ENCODE results near the gene CTXN1.
"Not testable (repeated sequence)": the region's sequence is repeated elsewhere in the genome, so short reads cannot be mapped to it uniquely, and the experiment has no call there.

The CTXN1 gene

DNA sequence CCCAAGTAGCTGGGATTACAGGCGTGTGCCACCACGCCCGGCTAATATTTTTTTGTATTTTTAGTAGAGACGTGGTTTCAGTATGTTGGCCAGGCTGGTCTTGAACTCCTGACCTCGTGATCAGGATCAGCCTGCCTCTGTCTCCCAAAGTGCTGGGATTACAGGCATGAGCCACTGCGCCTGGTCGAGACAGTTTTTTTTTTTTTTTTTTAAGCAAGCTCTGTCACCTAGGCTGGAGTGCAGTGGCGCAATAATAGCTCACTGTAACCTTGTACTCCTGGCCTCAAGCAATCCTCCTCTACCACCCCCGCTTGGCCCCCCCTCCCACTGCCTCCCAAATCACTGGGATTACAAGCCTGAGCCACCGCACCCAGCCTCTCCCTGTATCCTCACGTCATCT, 28.6 kb downstream of the CTXN1 start:
- no peak for DNase-seq

DNA sequence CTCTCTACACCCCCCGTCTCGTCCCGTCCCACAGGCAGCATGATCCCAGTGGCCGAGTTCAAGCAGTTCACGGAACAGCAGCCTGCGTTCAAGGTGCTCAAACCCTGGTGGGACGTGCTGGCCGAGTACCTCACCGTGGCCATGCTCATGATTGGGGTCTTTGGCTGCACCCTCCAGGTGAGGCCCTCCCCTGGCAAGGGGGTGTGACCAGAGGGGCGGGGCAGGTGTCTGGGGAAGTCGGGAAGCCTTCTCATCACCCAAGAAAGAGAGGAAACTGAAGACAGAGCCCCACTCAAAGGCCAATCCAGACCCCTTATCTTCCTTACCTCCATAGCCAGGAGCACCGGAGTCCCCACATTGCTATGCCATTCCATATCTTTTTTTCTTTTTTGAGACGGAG, 30.4 kb downstream of the CTXN1 start:
- DNase-seq = no peak

DNA sequence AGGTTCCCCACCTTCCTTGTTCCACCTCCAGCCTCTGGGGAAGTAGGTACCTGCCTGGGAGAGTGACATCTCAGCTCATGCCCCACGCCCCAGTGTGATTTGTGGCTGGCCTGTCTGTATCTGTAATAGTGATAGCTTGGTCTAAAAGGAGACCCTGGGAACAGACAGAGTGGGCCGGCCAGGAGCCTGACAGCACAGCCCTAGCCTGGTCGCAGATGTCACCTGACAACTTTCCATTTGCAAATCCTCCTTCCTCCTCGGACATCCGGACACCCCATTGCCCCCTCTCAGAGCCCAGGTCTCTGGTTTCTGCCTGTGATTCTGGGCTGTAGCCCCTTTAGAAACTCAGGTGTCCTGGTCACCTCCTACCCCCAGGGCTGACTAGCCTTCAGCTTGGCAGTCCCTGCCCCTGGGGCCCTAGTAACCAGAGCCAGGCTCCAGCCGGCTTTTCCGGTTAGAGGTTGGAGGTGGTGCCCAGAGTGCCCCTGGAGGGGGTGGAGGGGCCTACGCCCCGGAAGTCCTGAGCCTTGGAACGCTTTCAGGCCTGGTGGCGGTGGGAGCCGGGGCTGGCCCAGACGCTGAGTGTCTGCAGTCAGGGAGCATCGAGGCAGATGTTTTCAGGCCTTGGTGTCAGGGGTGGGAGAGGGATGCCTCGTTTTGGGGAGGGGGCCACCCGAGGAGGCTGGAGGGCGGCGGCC, 31.2 kb downstream of the CTXN1 start:
- peak; percentile 44 for DNase-seq

DNA sequence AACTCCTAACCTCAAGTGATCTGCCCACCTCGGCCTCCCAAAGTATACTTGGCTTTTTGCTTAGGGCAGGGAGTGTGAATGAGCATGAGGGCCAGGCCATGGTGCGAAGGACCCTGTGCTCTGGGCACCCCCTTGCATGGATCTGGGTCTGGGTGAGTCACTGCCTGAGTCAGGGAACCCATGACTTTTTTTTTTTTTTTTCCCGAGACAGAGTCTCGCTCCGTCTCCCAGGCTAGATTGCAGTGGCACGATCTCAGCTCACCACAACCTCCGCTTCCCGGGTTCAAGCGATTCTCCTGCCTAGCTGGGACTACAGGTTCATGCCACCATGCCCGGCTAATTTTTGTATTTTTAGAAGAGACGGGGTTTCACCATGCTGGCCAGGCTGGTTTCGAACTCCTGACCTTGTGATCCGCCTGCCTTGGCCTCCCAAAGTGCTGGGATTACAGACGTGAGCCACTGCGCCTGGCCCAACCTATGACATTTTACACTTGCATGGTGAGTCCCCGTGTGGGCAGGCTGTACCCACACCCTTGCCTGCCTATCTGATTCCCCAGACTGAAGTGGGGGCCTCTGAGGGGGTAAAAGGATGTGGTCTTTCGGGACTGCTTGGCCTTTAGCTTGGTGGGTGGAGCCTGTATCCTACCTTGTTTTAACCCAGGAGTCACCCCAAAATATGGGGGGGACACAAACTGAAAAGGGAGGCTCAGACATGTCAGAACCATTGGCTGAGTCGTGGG, 32.4 kb downstream of the CTXN1 start:
- DNase-seq = not testable (repeated sequence)

DNA sequence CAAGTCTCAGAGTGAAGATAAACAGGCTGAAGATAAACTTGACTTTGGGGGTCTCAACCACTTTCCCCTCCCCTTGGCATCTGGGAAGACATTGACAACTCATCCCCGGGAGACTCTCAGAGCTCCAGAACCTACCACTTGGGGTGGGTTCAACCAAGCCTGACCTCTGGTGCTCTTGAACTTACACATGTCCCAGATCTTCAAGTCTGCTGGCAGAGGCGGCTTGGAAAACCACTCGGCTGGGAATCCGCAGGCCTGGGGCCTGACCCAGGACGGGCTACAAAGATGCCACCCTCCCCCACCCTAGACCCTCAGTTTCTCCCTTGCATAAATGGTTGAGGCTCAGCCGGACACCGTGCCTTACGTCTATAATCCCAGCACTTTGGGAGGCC, 37.1 kb downstream of the CTXN1 start:
- no peak for DNase-seq

DNA sequence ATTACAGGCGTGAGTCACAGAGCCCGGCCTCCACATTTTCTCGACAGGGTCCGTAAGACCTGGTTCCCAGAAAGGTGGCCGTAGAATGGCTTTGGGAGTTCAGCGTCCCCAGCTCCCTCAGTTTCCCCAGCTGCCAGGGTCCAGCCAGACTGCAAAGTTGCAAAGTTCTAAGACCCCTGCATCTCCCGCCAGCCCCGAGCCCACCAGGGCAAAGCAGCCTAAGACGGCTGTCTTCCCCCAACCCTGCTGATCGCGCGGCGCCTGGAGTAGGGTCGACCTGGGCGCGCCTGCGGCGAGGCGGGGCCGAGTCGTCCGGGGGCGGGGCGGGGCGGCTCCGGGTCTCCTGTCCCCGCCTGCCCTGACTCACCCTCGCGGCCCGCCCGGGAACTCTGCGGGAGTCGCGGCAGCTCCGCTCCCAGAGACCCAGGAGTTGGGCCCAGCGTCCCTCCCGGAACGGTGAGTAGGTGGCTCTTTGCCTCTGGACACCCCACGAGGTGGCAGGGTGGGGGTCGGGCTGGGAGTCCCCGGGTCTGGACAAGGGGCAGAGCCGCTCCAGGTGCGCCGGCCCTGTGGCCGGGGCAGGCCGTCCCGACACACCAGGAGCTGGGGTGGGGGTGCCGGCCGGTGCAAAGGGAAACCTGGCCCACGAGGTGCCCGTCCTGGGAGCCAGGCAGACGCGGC, 37.6 kb downstream of the CTXN1 start, which contains the start of gene LRRC8E:
Gene LRRC8E, plus strand, starts transcription at position 366 of the 681 bp plus-strand sequence. CDS start 7,094 bp downstream, outside the sequence.
- DNase-seq = peak; percentile 72

DNA sequence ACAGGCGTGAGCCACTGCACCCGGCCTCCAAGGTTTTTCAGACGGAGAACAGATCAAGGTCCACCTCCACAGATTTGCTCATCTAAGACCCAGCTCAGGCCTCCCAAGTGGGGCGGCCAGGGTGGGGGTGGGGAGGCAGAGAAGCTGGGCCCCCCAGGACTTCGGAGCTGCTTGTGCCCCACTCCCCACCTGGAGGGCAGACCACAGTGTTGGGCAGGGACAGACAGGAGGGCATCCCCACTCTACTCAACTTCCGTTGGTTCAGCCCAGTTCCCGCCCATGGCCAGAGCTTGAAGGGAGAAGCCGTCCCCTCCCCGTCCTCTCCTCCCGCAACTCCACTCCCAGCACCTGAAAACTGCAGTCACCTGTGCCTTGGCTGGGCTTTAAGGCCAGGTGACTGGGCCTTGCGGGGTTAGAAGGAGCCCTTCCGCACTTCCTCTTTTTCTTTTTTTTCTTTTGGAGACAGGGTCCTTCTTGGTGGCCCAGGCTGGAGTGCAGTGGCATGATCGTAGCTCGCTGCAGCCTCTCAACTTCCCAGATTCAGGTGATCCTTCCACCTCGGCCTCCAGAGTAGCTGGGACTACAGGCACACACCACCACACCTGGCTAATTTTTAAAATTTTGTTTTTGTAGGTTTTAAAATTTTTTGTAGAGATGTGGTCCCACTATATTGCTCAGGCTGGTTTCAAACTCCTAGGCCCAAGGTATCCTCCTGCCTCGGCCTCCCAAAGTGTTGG, 38.4 kb downstream of the CTXN1 start:
- DNase-seq = no peak

DNA sequence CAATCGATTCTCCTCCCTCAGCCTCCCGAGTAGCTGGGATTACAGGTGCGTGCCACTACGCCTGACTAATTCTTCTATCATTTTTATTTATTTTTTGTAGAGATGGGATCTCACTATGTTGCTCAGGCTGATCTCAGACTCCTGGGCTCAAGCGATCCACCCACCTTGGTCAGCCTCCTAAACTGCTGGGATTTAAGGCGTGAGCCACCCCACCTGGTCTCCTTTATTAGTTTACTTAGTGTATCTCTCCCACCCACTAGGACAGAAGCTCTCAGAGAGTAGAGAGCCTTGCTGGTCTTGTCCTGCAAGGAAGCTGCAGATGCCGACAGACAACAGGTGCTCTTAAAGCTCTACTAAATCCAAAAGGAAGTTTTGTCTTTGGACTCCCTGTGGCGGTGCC, 40.1 kb downstream of the CTXN1 start:
- DNase-seq = no peak

DNA sequence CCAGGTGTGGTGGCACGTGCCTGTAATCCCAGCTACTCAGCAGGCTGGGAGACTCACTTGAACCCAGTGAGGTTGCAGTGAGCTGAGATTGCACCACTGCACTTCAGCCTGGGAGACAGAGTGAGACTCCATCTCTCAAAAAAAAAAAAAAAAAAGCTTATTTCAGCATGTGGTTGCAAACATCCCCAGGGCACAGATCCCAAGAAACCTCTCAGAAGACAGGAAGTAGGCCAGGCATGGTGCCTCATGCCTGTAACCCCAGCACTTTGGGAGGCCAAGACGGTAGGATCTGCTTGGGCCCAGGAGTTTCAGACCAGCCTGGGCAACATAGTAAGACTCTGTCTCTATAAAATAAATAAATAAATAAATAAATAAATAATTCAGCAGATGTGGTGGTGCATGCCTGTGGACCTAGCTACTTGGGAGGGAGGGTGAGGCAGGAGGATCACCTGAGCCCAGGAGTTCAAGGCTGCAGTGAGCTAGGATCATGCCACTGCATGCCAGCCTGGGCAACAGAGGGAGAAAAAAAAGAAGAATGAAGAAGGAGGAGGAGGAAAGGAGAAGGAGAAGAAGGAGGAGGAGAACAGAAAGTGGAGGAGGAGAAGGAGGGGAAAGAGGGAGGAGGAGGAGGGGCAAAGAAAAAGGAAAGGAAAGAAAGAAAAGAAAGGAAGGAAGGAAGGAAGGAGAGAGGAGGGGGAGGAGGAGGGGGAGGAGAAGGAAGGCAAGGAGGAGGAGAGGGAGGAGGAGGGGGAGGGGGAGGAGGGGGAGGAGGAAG, 42.0 kb downstream of the CTXN1 start:
- DNase-seq = no peak

DNA sequence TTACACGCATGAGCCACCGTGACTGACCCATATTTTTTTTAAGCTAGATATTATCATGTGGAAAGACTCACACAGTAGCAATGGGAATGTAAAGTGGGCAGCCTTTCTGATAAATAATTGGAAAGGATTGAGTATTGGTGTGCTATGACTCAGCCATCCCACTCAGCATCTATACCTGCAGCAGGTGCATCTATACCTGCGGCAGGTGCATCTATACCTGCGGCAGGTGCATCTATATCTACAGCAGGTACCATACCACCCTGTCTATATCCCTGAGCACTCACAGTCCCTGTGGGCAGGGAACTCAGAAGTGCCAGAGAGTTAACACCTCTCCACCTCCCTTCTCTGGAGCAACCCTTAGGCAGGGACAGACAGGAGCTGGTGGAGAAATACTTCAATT, 42.8 kb downstream of the CTXN1 start:
- peak; percentile 49 for DNase-seq

DNA sequence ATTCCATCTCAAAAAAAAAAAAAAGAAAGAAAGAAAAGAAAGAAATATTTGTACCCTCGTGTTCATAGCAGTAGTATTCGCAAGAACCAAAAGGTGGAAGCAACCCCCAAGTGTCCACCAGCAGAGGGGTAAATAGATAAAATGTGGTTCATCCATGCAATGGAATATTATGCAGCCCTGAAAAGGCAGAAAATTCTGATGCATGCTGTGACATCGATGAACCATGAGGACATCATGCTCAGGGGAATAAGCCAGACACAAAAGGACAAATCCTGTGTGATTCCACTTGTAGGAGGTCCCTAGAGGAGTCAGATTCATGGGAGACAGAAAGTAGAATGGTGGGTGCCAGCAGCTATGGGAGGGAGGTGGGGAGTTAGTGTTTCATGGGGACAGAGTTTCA, 44.0 kb downstream of the CTXN1 start:
- no peak for DNase-seq

DNA sequence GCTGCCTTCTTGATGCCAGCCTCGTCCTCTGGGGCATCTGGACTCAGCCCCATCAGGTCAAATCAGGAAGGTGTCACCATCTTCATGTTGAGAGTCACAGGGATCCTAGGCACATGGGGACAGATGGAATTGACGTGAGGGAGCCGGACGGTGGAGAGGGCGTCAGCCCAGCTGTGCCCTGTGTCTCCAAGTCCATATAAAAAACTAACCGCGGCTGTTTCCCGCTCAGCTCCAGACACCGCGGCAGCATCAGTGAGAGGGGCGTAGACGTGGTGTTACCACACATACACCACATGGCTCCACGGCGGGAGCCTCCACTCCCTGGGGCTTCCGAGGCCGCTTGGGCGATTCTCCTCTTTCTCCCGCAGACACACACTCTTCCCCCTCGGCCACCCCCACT, 46.1 kb downstream of the CTXN1 start:
- no peak for DNase-seq

DNA sequence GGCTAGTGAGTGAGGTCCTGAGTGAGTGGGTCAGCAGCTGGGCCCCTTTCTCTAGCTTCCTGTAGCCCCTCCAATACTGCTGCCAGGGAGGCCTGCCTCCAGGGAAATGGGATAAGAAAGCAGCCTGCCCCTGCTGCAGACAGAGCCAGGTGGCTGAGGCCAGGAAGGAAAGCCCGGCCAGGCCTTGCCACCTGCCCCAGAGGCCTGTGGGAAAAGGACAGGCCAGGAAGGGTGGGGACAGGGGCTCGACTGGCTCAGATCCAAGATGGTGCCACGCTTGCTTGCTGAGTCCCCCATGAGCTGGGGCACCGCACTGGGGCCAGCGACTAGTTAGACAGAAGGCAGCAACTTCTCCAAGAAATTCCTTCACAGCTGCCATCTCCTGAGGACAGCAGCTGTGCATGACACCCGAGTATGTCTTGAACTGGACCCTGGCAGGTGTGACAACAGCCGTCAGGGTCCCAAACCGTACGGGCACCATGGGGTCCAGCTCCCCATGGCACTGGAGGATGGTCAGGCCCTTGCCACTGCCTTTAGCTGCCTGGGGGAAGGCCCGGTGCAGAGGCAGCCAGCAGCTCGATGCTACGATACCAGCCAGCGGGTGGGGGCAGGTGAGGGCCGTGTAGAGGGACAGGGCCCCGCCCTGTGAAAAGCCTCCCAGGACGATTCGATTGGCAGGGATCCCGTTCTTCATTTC, 46.7 kb downstream of the CTXN1 start:
- DNase-seq = no peak

DNA sequence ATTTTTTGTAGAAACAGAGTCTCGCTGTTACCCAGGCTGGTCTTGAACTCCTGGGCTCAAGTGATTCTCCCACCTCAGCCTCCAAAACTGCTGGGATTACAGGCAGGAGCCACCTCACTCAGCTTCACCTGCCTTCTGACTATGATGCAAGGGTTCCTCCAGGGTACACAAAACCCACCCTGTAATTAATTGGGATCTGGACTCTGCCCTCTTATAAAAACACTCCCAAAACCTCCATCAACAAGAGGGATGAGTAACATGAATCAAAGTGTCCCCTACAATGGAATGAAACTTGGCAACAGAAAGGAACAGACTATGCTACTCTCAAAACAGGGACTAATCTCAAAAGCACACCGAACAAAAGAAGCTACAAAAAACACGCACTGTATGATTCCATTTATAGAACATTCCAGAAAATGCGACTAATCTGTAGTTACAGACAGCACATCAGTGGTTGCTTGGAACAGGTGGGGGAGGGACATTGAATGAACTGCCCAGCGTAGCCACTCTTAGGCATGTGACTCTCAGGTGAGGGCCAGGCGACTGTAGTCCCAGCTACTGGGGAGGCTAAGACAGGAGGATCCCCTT, 48.6 kb downstream of the CTXN1 start:
- no peak for DNase-seq

DNA sequence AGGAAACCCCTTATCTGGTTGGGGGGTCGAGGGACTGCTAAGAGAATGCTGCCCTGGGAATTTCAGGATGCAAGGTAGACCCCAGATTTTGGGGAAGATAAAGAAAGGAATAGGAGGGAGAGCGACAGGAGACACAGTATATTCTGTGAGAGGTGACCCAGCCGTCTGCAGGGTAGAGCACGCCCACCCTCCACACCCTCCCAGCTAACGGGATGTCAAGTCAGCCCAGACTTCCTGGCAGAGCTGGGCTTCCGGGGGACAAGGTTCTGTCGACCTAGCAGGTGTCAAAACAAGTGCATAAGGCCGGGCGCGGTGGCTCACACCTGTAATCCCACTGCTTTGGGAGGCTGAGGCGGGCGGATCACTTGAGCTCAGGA, 51.0 kb downstream of the CTXN1 start:
- DNase-seq = no peak

Measured in NCI-H510A treated with DMSO at 0.1 percent for 48 hours (cell line).